ENCODE measurements around the gene RGPD5.
"Not testable (repeated sequence)": the region's sequence is repeated elsewhere in the genome, so short reads cannot be mapped to it uniquely, and the experiment has no call there.

- TF ChIP-seq POLR2AphosphoS5 (IDR thresholded peaks at IDR 0.05; ENCODE audit: borderline replicate concordance, low read depth, low read length); EZH2 (IDR thresholded peaks at IDR 0.05): not testable (repeated sequence)
Measured at GRCh38 chr2:109791530-109792279, 2.4 kb upstream of the RGPD5 start.
